OCI-M1 (cell line): ENCODE results near the gene CCDC159.
"Not testable (repeated sequence)": the region's sequence is repeated elsewhere in the genome, so short reads cannot be mapped to it uniquely, and the experiment has no call there.

ENCODE experiments used
- DNase-seq: peaks from one replicate; lab custom pipeline; 2025; lab: John Stamatoyannopoulos, UW

The CCDC159 gene

DNA sequence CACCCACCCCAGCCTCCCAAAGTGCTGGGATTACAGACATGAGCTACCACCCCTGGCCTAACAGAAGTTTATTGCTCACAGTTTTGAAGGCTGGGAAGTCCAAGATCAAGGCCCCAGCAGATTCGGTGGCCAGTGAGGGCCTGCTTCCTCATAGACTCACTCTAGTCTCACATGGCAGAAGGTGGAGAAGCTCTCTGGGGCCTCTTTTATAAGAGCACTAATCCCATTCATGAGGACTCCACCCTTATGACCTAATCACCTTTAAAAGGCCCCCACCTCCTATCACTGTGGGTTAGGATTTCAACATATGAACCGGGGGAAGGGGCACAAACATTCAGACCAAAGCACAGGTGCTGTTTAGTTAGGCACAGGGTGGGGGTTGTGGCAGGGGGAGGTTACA lies 21.2 kb downstream of the CCDC159 start:
- DNase-seq = no peak

GRCh38 chr19:11370744-11371143 lies 24.4 kb downstream of the CCDC159 start:
- DNase-seq = no peak

DNA sequence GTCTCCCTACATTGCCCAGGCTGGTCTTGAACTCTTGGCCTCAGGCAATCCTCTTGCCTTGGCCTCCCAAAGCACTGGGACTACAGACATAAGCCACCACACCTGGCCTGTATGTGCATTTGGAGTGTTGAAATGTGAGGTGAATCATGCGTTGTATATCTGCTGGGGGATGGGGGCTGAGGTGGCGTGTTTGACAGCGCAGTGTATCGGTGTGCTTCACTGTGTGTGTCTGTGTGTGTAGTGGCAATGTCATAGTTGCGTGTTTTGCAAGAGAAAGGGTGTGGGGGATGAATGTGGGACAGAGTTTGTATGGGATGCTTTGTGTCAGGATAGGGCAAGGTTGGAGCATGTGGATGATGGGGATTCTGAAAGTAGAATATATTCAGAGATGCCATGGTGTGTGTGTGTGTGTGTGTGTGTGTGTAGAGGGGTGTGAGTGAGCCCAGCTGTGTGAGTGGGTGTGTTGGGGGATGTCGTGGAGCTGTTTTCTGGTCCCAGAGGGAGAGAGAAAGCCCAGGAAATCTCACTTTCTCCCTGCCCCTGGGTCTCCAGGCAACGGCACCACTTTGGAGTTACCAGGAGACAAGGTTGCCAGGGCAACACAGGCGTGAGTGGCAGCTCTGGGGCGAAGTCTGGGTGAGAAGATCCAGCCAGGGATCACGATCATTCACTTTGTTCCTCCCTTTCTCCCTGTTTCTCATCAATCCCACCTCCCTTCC lies 27.0 kb downstream of the CCDC159 start:
- DNase-seq = peak; percentile 94

DNA sequence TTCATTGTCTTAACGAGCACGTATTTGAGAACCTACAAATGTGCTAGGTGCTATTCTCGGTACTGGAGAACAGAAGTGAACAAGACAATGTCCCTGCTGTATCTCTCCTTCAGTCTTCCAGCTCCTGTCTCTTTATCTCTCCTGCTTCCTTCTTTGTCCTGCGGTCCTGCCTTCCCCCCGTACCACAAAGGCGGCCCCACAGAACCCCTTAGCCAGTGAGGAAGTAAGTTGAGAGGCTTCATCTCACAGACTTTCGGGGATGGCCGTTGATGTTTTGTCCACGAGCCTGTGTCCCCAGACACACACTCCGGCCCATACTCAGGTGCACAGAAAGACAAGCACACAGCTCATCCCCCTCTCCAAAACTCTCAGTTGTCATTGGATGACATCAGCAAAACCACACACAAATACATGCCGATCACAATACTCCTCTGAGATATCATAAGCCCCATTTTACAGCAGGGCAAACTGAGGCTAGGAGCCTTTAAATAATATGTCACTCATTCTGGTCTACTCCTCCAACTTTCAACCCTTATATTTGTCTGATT lies 27.6 kb downstream of the CCDC159 start:
- DNase-seq = peak; percentile 94

- DNase-seq = peak; percentile 100
Observed at GRCh38 chr19:11374433-11375142, 28.3 kb downstream of the CCDC159 start, which contains the start of gene SWSAP1. Gene SWSAP1, plus strand, starts transcription at chr19:11374666. Its CDS starts 15 bp downstream, at chr19:11374681.

DNA sequence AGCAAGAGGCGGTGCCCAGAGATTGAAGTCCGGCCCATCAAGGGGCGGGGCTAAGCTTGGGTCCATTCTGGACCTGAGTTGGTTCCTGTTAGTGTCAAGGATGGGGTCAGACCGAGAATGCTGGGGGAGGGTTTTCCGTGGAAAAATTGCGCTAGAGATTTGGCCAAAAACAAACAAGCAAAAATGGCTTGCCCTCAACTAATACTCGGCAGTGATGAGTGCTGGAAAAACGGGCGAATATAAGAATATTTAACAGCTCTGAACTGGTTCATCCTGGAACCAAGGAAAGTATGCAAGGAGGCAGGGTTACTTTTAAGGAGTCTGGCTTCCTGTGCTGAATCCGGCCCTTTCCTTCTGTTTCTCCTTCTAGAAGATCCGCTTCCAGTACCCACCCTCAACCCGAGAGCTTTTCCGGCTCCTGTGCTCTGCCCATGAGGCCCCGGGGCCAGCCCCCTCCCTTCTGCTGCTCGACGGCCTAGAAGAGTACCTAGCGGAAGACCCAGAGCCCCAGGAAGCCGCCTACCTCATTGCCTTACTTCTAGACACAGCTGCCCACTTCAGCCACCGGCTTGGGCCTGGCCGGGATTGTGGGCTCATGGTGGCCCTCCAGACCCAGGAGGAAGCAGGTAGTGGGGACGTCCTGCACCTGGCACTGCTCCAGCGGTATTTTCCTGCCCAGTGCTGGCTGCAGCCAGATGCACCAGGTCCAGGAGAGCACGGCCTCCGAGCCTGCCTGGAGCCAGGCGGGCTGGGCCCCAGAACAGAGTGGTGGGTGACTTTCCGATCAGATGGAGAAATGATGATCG lies 29.0 kb downstream of the CCDC159 start:
- DNase-seq = peak; percentile 97

DNA sequence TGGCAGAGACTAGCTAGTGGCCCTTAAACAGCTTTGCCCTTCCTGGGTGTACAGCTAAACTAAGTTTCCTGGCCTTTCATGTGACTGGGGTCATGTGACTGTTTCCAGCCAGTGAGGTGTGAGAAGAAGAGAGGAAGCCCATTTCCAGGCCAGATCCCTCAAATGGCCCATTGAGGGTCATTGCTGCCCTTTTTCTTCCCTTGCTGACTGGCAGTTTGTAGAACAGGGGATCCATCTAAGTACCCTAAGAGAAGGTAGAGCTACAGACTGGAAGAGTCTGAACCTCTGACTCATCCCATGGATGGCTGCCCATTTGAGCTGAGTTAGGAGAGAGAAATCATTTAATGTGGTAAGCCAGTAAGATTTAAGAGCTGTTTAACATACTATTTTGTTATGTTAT lies 30.9 kb downstream of the CCDC159 start:
- DNase-seq = peak; percentile 96

DNA sequence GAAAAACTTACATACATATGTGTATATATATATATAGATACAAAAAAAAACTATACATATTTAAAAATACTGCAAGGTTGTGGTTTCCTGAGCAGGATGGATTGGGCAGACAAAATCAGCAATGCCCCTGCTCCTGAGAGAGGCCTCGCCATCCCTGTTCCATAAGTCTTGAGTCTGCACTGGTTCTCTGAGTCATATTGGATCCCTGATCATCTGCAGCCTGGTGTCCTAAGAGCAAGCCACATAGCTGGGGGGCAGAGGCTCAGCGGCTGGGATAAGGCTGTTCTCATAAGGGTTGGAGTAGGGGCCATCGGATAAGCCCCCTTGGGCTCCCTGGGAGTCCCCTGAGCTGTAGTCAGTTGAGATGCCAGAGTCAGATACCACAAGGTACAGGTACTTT lies 31.4 kb downstream of the CCDC159 start:
- DNase-seq = no peak

DNA sequence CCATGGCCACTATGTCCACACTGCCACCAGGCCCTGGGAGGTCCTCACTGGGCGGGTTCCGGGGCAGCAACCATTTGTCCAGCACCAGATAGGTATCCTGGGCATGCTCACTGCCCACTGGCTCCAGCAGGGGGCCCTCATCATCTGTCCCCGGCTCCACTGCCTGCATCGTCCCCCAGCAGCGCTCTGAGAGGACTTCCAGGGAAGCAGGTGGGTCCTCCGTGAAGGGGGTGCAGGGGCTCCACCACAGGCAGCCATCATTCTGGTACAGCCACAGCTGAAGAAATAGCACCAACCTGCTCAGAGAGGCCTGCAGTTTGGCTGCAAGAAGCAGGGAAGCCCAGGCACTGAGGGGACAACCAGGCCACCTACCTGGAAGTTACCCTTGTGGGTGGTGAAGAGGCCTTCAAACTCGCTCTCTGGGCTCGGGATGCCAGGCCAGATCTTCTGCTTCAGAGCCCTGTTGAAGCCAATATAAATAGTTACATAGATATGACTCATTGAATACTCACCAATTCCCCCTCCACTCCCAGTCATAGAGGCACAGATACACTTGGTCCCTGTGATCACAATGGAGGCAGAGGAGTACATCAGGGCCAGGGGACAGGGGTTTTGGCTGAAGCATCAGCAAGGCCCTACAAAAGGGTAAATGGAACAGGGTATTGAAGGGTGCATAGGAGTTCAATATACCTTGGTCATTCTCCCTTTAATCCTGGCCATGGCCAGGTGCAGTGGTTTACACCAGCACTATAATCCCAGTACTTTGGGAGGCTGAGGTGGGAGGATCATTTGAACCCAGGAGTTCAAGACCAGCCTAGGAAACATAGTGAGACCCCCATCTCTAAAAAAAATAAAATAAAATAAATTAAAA lies 32.2 kb downstream of the CCDC159 start:
- peak; percentile 83 for DNase-seq

GRCh38 chr19:11379269-11379845 lies 33.0 kb downstream of the CCDC159 start:
- DNase-seq = not testable (repeated sequence)

GRCh38 chr19:11379857-11380350 lies 33.6 kb downstream of the CCDC159 start:
- no peak for DNase-seq

- no peak for DNase-seq
Observed at GRCh38 chr19:11380653-11381537, 34.6 kb downstream of the CCDC159 start.

GRCh38 chr19:11382898-11383705 lies 36.8 kb downstream of the CCDC159 start:
- DNase-seq = peak; percentile 100

DNA sequence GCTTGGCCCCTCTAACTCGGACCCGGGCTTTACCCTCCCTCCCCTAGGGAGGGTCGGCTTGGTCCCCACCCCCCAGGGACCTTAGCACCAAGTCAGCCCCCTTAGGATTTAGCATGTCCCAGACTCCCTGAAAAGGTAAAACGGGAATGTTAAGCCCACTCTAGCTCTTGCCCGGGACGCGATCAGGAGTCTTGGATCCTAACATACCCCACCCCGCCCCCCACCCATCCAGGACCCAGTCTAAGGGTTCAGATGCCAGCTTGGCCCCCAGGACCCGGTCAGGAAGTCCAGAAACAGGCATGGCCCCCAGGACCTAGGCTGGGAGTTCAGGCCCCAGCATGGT lies 37.4 kb downstream of the CCDC159 start:
- no peak for DNase-seq

- DNase-seq = peak; percentile 67
Observed at GRCh38 chr19:11384778-11385129, 38.4 kb downstream of the CCDC159 start.

- no peak for DNase-seq
Observed at GRCh38 chr19:11387162-11388034, 41.1 kb downstream of the CCDC159 start.

- DNase-seq = no peak
Observed at GRCh38 chr19:11390359-11390758, 44.0 kb downstream of the CCDC159 start.
